Keratinocyte (primary cell): Measurements from ENCODE around the gene ZSWIM6. TPM values are rescaled to one million over a fixed set of nuclear protein-coding genes. Genes with fewer than 3 reads are reported as not detected.

Experiments
- DNase-seq: peaks from one replicate; pipeline ENCODE4 v3.0.0-alpha.2; 2011; ENCODE audit warnings: low read depth, missing footprints, low spot score
- FAIRE-seq: peaks from 2 replicates; lab custom pipeline; 2011; peaks lifted over from hg19 to GRCh38; lab: Jason Lieb, UNC
- H2AFZ ChIP-seq: 2 replicates; pipeline ENCODE4 v1.6.0; 2012; ENCODE audit warnings: low read length, control low read depth, inconsistent platforms; ENCODE audit not compliant: control insufficient read depth
- H3K27ac ChIP-seq: 2 replicates; pipeline ENCODE4 v1.5.1; 2011; ENCODE audit warnings: low read length; ENCODE audit not compliant: control insufficient read depth, insufficient read depth
- H3K27me3 ChIP-seq: 3 replicates; pipeline ENCODE4 v1.6.0; 2011; ENCODE audit warnings: low read length; ENCODE audit not compliant: control insufficient read depth, insufficient read depth; ENCODE audit errors: extremely low read depth
- H3K36me3 ChIP-seq, 2 experiments: 2 replicates in 1 of 2; 3 replicates in 1 of 2; pipeline ENCODE4 v1.5.1; 2011; ENCODE audit warnings: low read length in 2 of 2, mild to moderate bottlenecking in 1 of 2; ENCODE audit not compliant: control insufficient read depth in 2 of 2, insufficient read depth in 2 of 2; ENCODE audit errors: extremely low read depth in 1 of 2
- H3K4me1 ChIP-seq: 3 replicates; pipeline ENCODE4 v1.5.1; 2011; ENCODE audit warnings: low read length; ENCODE audit not compliant: control insufficient read depth, insufficient read depth; ENCODE audit errors: extremely low read depth
- H3K4me2 ChIP-seq: 3 replicates; pipeline ENCODE4 v1.6.0; 2011; ENCODE audit warnings: low read depth, low read length; ENCODE audit not compliant: control insufficient read depth, insufficient read depth; ENCODE audit errors: extremely low read depth
- H3K4me3 ChIP-seq, 3 experiments: fragments of 200-600 bp in 1 of 3; sonication (generic) in 1 of 3; 2 replicates in 2 of 3; 3 replicates in 1 of 3; pipeline ENCODE4 v1.5.1; 2011 to 2016; ENCODE audit warnings: low read length in 3 of 3, mild to moderate bottlenecking in 3 of 3, control low read depth in 2 of 3, inconsistent platforms in 1 of 3, low read depth in 1 of 3, mixed read lengths in 1 of 3, mixed run types in 1 of 3, moderate library complexity in 1 of 3; ENCODE audit not compliant: control insufficient read depth in 2 of 3, insufficient read depth in 2 of 3; ENCODE audit errors: extremely low read depth in 1 of 3
- H3K79me2 ChIP-seq: 2 replicates; pipeline ENCODE4 v1.6.0; 2012; ENCODE audit warnings: low read length; ENCODE audit not compliant: control insufficient read depth, insufficient read depth
- H3K9ac ChIP-seq: 3 replicates; pipeline ENCODE4 v1.6.0; 2011; ENCODE audit warnings: low read length; ENCODE audit not compliant: control insufficient read depth, insufficient read depth; ENCODE audit errors: extremely low read depth
- H3K9me1 ChIP-seq: 3 replicates; pipeline ENCODE4 v1.6.0; 2011; ENCODE audit warnings: low read length; ENCODE audit not compliant: control insufficient read depth, insufficient read depth; ENCODE audit errors: extremely low read depth
- H3K9me3 ChIP-seq: 2 replicates; pipeline ENCODE4 v1.5.1; 2012; ENCODE audit warnings: low read depth, low read length; ENCODE audit not compliant: control insufficient read depth
- H4K20me1 ChIP-seq: 3 replicates; pipeline ENCODE4 v1.6.0; 2011; ENCODE audit warnings: low read length; ENCODE audit not compliant: control insufficient read depth, insufficient read depth; ENCODE audit errors: extremely low read depth
- CTCF ChIP-seq, 3 experiments: IDR thresholded peaks in 1 of 3; conservative IDR thresholded peaks in 1 of 3; optimal IDR thresholded peaks in 1 of 3; 2 replicates in 2 of 3; 3 replicates in 1 of 3; pipeline versions ENCODE3 to v1.5.1; 2011; ENCODE audit warnings: low read length in 3 of 3, mild to moderate bottlenecking in 3 of 3, moderate library complexity in 2 of 3, control low read depth in 1 of 3, inconsistent platforms in 1 of 3; ENCODE audit not compliant: insufficient read depth in 2 of 3; ENCODE audit errors: extremely low read depth in 1 of 3
- EZH2 ChIP-seq: IDR thresholded peaks from one replicate; pipeline ENCODE4 v1.6.1; 2012; ENCODE audit warnings: inconsistent platforms, mild to moderate bottlenecking, low read length, moderate library complexity
- dilution Hi-C: fragments of 300-500 bp; cut with MboI; formaldehyde crosslinking; loops from one replicate; pipeline ENCODE4 v1.7.0; 2020; ENCODE audit warnings: low sequenced_read_pairs; ENCODE audit not compliant: extremely low pct_ligation_motif_present
- polyA plus RNA-seq, 5 experiments: library from polyadenylated mRNA; depleted of rRNA in 3 of 5; stranded (reverse) in 3 of 5; stranded (forward) in 1 of 5; unstranded in 1 of 5; fragments of >200 nt; gene quantifications; 1 replicate in 1 of 5; 2 replicates in 3 of 5; 3 replicates in 1 of 5; pipeline versions ENCODE4 v1.2.1 to v1.2.3, GENCODE V29; 2011 to 2012; ENCODE audit warnings: missing spikeins in 2 of 5, low read depth in 1 of 5, low replicate concordance in 1 of 5

Gene ZSWIM6
- polyA plus RNA-seq, 1 donor (not counting 4 experiments of a cell fraction or from before 2014, with no cell fraction given), result 9.9 TPM

- dilution Hi-C loops, result no loop called here
Observed at GRCh38 chr5:61379677-61380076, 47.6 kb downstream of the ZSWIM6 start.

GRCh38 chr5:61381968-61382367 lies 49.9 kb downstream of the ZSWIM6 start:
- peaks cover 24% of the 10 kb centered on the region for H3K79me2 ChIP-seq

More at GRCh38 chr5:61379677-61380076, 47.6 kb downstream of the ZSWIM6 start:
- Histone ChIP-seq H3K9me3 (no peaks in the 10 kb centered on the region), H3K27ac (no peak overlapping the region), H3K27me3 (no peaks in the 10 kb centered on the region), H3K4me1 (no peaks in the 10 kb centered on the region), H3K4me2 (no peak overlapping the region), H3K9me1 (no peaks in the 10 kb centered on the region), H3K36me3 (no peaks in the 10 kb centered on the region), H3K9ac (no peak overlapping the region), H3K4me3 (no peak overlapping the region), H3K79me2 (peaks cover 13% of the 10 kb centered on the region), H4K20me1 (no peaks in the 10 kb centered on the region), H2AFZ (no peak overlapping the region)
- TF ChIP-seq EZH2 (no peak), CTCF (optimal IDR thresholded peaks at IDR 0.05 in 1 of 3, IDR thresholded peaks at IDR 0.05 in 1 of 3, conservative IDR thresholded peaks at IDR 0.05 in 1 of 3; ENCODE audit: extremely low read depth in 1 of 3, insufficient read depth in 2 of 3, low read length in 3 of 3) (no peak)
- no peak for DNase-seq
- FAIRE-seq, result no peak

More at GRCh38 chr5:61381968-61382367, 49.9 kb downstream of the ZSWIM6 start:
- Histone ChIP-seq H3K4me2 (no peak overlapping the region), H3K9me3 (no peaks in the 10 kb centered on the region), H3K27ac (no peak overlapping the region), H3K36me3 (no peaks in the 10 kb centered on the region), H2AFZ (no peak overlapping the region), H3K4me1 (no peaks in the 10 kb centered on the region), H3K27me3 (no peaks in the 10 kb centered on the region), H3K9me1 (no peaks in the 10 kb centered on the region), H4K20me1 (no peaks in the 10 kb centered on the region), H3K4me3 (no peak overlapping the region), H3K9ac (no peak overlapping the region)
- dilution Hi-C loops, result no loop called here
- no peak for TF ChIP-seq EZH2
- TF ChIP-seq CTCF (optimal IDR thresholded peaks at IDR 0.05 in 1 of 3, IDR thresholded peaks at IDR 0.05 in 1 of 3, conservative IDR thresholded peaks at IDR 0.05 in 1 of 3; ENCODE audit: extremely low read depth in 1 of 3, insufficient read depth in 2 of 3, low read length in 3 of 3), result no peak
- peak; percentile 61 for FAIRE-seq
- DNase-seq, result no peak
